AG08395 (cell line): ENCODE measurements around the gene PPP1R9B.

Source experiments
- DNase-seq: peaks from one replicate; pipeline ENCODE4 v3.0.0; 2012; ENCODE audit warnings: mixed read lengths, low spot score

Gene PPP1R9B

GRCh38 chr17:50088952-50089825, 61.3 kb downstream of the PPP1R9B start:
- no peak for DNase-seq

GRCh38 chr17:50087912-50088405, 62.5 kb downstream of the PPP1R9B start:
- no peak for DNase-seq

GRCh38 chr17:50087246-50087911, 63.1 kb downstream of the PPP1R9B start:
- peak; percentile 90 for DNase-seq
